Activated CD4-positive, alpha-beta T cell treated with anti-CD3 and anti-CD28 coated beads for 36 hours (primary cell): ENCODE data around the gene ESD. TPM values are rescaled to one million over a fixed set of nuclear protein-coding genes. Genes with fewer than 3 reads are reported as not detected.

Source experiments
- ATAC-seq: fragments of 200-7000 bp; cut with Tn5 transposase; one replicate; pipeline ENCODE4 v1.10.0; 2021; ENCODE audit warnings: mild to moderate bottlenecking, moderate library complexity
- CTCF ChIA-PET: fragments of 350-600 bp; sonication (Branson Sonifier 250); formaldehyde crosslinking; loops from one replicate; lab custom pipeline; 2021; ENCODE audit warnings: antibody characterized with exemption; lab: Charles Lee
- POLR2A ChIA-PET: fragments of 350-600 bp; sonication (Branson Sonifier 250); formaldehyde crosslinking; loops from one replicate; lab custom pipeline; 2021; ENCODE audit warnings: antibody characterized with exemption, inconsistent platforms; lab: Charles Lee
- DNase-seq: peaks from one replicate; pipeline ENCODE4 v3.0.0-alpha.2; 2020
- H3K27ac Mint-ChIP-seq: one replicate; pipeline ENCODE4 v1.8.0; 2021; ENCODE audit warnings: mixed read lengths
- H3K27me3 Mint-ChIP-seq: one replicate; pipeline ENCODE4 v1.8.0; 2021; ENCODE audit warnings: mixed read lengths
- H3K36me3 Mint-ChIP-seq: one replicate; pipeline ENCODE4 v1.8.0; 2021; ENCODE audit warnings: low read depth, mixed read lengths
- H3K4me1 Mint-ChIP-seq: one replicate; pipeline ENCODE4 v1.8.0; 2021; ENCODE audit warnings: mixed read lengths
- H3K4me3 Mint-ChIP-seq: one replicate; pipeline ENCODE4 v1.8.0; 2021; ENCODE audit warnings: mild to moderate bottlenecking, moderate library complexity, mixed read lengths
- H3K9me3 Mint-ChIP-seq: one replicate; pipeline ENCODE4 v1.8.0; 2021; ENCODE audit warnings: low read depth, mixed read lengths
- intact Hi-C, 2 experiments: fragments of 100-400 bp; cut with DNase I in 1 of 2; cut with micrococcal nuclease in 1 of 2; formaldehyde crosslinking; loops; one replicate each; pipeline versions ENCODE4 v1.14.2 to v1.15.1; 2022 to 2024; cut with DNase I, micrococcal nuclease
- total RNA-seq, 2 experiments: library from RNA; stranded (reverse); gene quantifications; one replicate each; pipeline ENCODE4 v1.2.3, GENCODE V29; 2021

The ESD gene
- total RNA-seq, 2 experiments from 2014 or later: 150 to 162 TPM

GRCh38 chr13:46745706-46746105, 51.3 kb downstream of the ESD start:
- DNase-seq (no peak), ATAC-seq (no peak)
- ChIA-PET CTCF (no interaction called here), POLR2A (no interaction called here)
- Mint-ChIP-seq H3K9me3 (no peaks in the 10 kb centered on the region), H3K27ac (no peak overlapping the region), H3K4me3 (no peak overlapping the region), H3K27me3 (no peaks in the 10 kb centered on the region), H3K4me1 (peaks cover 9% of the 10 kb centered on the region), H3K36me3 (peaks cover 23% of the 10 kb centered on the region)
- intact Hi-C loops: no loop called here

- peaks cover 20% of the 10 kb centered on the region for H3K36me3 Mint-ChIP-seq
- no peak overlapping the region for H3K4me3 Mint-ChIP-seq
- H3K4me1 Mint-ChIP-seq: peaks cover 4% of the 10 kb centered on the region
- no peak for ATAC-seq
- DNase-seq: no peak
- no peaks in the 10 kb centered on the region for H3K27me3 Mint-ChIP-seq
- ChIA-PET POLR2A (interaction anchor here (0.6 kb wide), 1 partner anchor 22 kb away, joined by 3 read pairs; no protein-coding TSS in a partner anchor), CTCF (interaction anchor here (0.6 kb wide), 1 partner anchor 1580 kb away, joined by 3 read pairs; no protein-coding TSS in a partner anchor)
- intact Hi-C loops: no loop called here
- H3K9me3 Mint-ChIP-seq: no peaks in the 10 kb centered on the region
- no peak overlapping the region for H3K27ac Mint-ChIP-seq
Measured at GRCh38 chr13:46745062-46745461, 51.9 kb downstream of the ESD start.

GRCh38 chr13:46743191-46743590, 53.8 kb downstream of the ESD start:
- no peak overlapping the region for H3K27ac Mint-ChIP-seq

GRCh38 chr13:46739447-46740098, 57.4 kb downstream of the ESD start:
- H3K9me3 Mint-ChIP-seq: no peaks in the 10 kb centered on the region
- peaks cover 12% of the 10 kb centered on the region for H3K36me3 Mint-ChIP-seq
- no peak overlapping the region for H3K27ac Mint-ChIP-seq
- POLR2A ChIA-PET: no interaction called here
- CTCF ChIA-PET: no interaction called here
- ATAC-seq (no peak), DNase-seq (no peak)
- H3K4me1 Mint-ChIP-seq: no peaks in the 10 kb centered on the region
- intact Hi-C loops: no loop called here
- no peaks in the 10 kb centered on the region for H3K27me3 Mint-ChIP-seq
- H3K4me3 Mint-ChIP-seq: no peak overlapping the region

More at GRCh38 chr13:46743191-46743590, 53.8 kb downstream of the ESD start:
- no peak overlapping the region for H3K4me3 Mint-ChIP-seq
- ChIA-PET POLR2A (no interaction called here), CTCF (no interaction called here)
- no peak for DNase-seq
- H3K27me3 Mint-ChIP-seq: no peaks in the 10 kb centered on the region
- ATAC-seq: no peak
- intact Hi-C loops: no loop called here
- H3K9me3 Mint-ChIP-seq: no peaks in the 10 kb centered on the region
- peaks cover 22% of the 10 kb centered on the region for H3K36me3 Mint-ChIP-seq
- no peaks in the 10 kb centered on the region for H3K4me1 Mint-ChIP-seq

GRCh38 chr13:46738766-46739165, 58.2 kb downstream of the ESD start:
- H3K4me1 Mint-ChIP-seq: no peaks in the 10 kb centered on the region
- DNase-seq (no peak), ATAC-seq (no peak)
- no peak overlapping the region for H3K4me3 Mint-ChIP-seq
- ChIA-PET CTCF (interaction anchor here (0.9 to 1.2 kb wide), 2 partner anchors 13 to 188 kb away, joined by 3 read pairs; no protein-coding TSS in a partner anchor), POLR2A (no interaction called here)
- intact Hi-C loops: no loop called here
- no peaks in the 10 kb centered on the region for H3K27me3 Mint-ChIP-seq
- no peak overlapping the region for H3K27ac Mint-ChIP-seq
- H3K36me3 Mint-ChIP-seq: peaks cover 12% of the 10 kb centered on the region
- H3K9me3 Mint-ChIP-seq: no peaks in the 10 kb centered on the region

GRCh38 chr13:46738055-46738454, 58.9 kb downstream of the ESD start:
- Mint-ChIP-seq H3K27me3 (no peaks in the 10 kb centered on the region), H3K9me3 (no peaks in the 10 kb centered on the region), H3K4me1 (no peaks in the 10 kb centered on the region), H3K27ac (no peak overlapping the region), H3K4me3 (no peak overlapping the region), H3K36me3 (peaks cover 12% of the 10 kb centered on the region)
- intact Hi-C loops: no loop called here
- CTCF ChIA-PET: interaction anchor here (1.2 kb wide), 1 partner anchor 187 kb away, joined by 3 read pairs; no protein-coding TSS in a partner anchor
- no peak for DNase-seq
- ATAC-seq: no peak
- POLR2A ChIA-PET: no interaction called here

- Mint-ChIP-seq H3K36me3 (peaks cover 19% of the 10 kb centered on the region), H3K27me3 (no peaks in the 10 kb centered on the region), H3K9me3 (no peaks in the 10 kb centered on the region), H3K4me3 (no peak overlapping the region), H3K27ac (no peak overlapping the region), H3K4me1 (no peaks in the 10 kb centered on the region)
- ATAC-seq: no peak
- ChIA-PET CTCF (interaction anchor here (0.8 to 1.3 kb wide), 5 partner anchors 9 to 182 kb away, joined by 3 to 4 read pairs (median 3); no protein-coding TSS in a partner anchor), POLR2A (no interaction called here)
- intact Hi-C loops: no loop called here
- DNase-seq: no peak
Measured at GRCh38 chr13:46736541-46737310, 60.2 kb downstream of the ESD start.

GRCh38 chr13:46735425-46735824, 61.5 kb downstream of the ESD start:
- no peak for DNase-seq
- intact Hi-C loops: no loop called here
- Mint-ChIP-seq H3K4me1 (no peaks in the 10 kb centered on the region), H3K9me3 (no peaks in the 10 kb centered on the region), H3K27ac (no peak overlapping the region), H3K27me3 (no peaks in the 10 kb centered on the region), H3K4me3 (no peak overlapping the region), H3K36me3 (peaks cover 17% of the 10 kb centered on the region)
- POLR2A ChIA-PET: no interaction called here
- ATAC-seq: no peak
- CTCF ChIA-PET: interaction anchor here (0.7 kb wide), 1 partner anchor 244 kb away, joined by 3 read pairs; no protein-coding TSS in a partner anchor

- Mint-ChIP-seq H3K4me3 (no peak overlapping the region), H3K36me3 (peaks cover 29% of the 10 kb centered on the region), H3K9me3 (no peaks in the 10 kb centered on the region), H3K27me3 (no peaks in the 10 kb centered on the region), H3K4me1 (no peaks in the 10 kb centered on the region), H3K27ac (no peak overlapping the region)
- ATAC-seq: no peak
- DNase-seq: no peak
- intact Hi-C loops: no loop called here
- POLR2A ChIA-PET: no interaction called here
- CTCF ChIA-PET: interaction anchor here (0.6 kb wide), 2 partner anchors 237 to 244 kb away, joined by 3 read pairs; no protein-coding TSS in a partner anchor
Measured at GRCh38 chr13:46731535-46731934, 65.4 kb downstream of the ESD start.

- POLR2A ChIA-PET: no interaction called here
- H3K36me3 Mint-ChIP-seq: peaks cover 39% of the 10 kb centered on the region
- H3K4me3 Mint-ChIP-seq: no peak overlapping the region
- no peak overlapping the region for H3K27ac Mint-ChIP-seq
- DNase-seq: peak; percentile 57
- CTCF ChIA-PET: interaction anchor here (0.9 to 1.3 kb wide), 3 partner anchors 12 to 173 kb away, joined by 3 to 4 read pairs (median 3); no protein-coding TSS in a partner anchor
- no peaks in the 10 kb centered on the region for H3K9me3 Mint-ChIP-seq
- intact Hi-C loops: no loop called here
- ATAC-seq: peak; percentile 63
- H3K27me3 Mint-ChIP-seq: no peaks in the 10 kb centered on the region
- H3K4me1 Mint-ChIP-seq: no peaks in the 10 kb centered on the region
Measured at GRCh38 chr13:46728777-46729176, 68.2 kb downstream of the ESD start.

GRCh38 chr13:46726347-46726746, 70.6 kb downstream of the ESD start:
- H3K4me1 Mint-ChIP-seq: no peaks in the 10 kb centered on the region
- no peak overlapping the region for H3K27ac Mint-ChIP-seq
- POLR2A ChIA-PET: no interaction called here
- no peak overlapping the region for H3K4me3 Mint-ChIP-seq
- no peak for ATAC-seq
- H3K27me3 Mint-ChIP-seq: no peaks in the 10 kb centered on the region
- H3K9me3 Mint-ChIP-seq: no peaks in the 10 kb centered on the region
- CTCF ChIA-PET: interaction anchor here (1.3 kb wide), 1 partner anchor 174 kb away, joined by 3 read pairs; no protein-coding TSS in a partner anchor
- intact Hi-C loops: no loop called here
- H3K36me3 Mint-ChIP-seq: peaks cover 36% of the 10 kb centered on the region
- no peak for DNase-seq
